GM10248 (cell line): ENCODE measurements around the gene SFXN4.

Experiments used
- CTCF ChIA-PET: fragments of 300-600 bp; sonication (Branson Sonifier 250); formaldehyde crosslinking; extraction: SDS; loops from one replicate; lab custom pipeline; 2021; ENCODE audit warnings: antibody characterized with exemption; lab: Yijun Ruan, JAX
- POLR2A ChIA-PET: fragments of 350-650 bp; sonication (Branson Sonifier 250); formaldehyde crosslinking; extraction: SDS; loops from one replicate; lab custom pipeline; 2020; ENCODE audit warnings: antibody characterized with exemption; lab: Yijun Ruan, JAX
- DNase-seq: peaks from one replicate; pipeline ENCODE4 v3.0.0; 2012; ENCODE audit errors: extremely low spot score
- TF ChIP-seq, protein P1 (sequence below): IDR thresholded peaks from 2 replicates; pipeline ENCODE4 v1.5.1; 2012; ENCODE audit warnings: mild to moderate bottlenecking, low read depth; ENCODE audit errors: extremely low read depth, missing control alignments, control extremely low read depth

SFXN4 gene

DNA sequence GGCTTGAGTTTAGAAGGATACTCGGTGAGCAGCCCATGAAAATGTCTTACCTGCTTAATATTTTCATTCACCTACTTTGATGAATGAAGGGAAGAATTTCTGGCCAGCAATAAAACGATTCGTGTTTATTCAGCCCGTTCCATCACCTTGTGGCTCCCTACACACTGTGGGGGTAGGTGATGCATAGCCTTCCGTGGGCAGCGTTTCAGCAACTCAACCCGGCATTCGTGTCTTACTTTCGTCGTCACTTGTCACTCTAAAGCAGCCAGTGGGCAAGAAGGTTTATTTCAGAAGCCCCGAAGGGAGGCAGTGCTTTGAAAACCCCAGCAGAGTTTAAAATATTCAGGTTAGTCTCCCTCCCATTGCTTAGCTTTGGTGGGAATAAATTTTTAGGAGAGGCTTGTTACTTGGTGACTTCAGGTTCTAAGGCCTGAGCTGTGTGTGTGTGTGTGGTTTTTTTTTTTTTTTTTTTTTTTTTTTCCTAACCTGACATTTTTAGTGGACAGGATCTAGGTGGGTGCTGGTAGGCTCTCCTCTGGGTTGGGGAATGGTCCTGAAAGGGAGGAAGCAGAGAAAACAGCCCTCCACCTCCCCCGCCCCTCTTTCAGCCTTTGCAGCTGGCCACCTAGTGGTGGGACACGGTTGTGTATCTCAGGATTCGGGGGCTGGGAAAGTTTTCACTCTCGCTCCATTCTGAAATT, 43.7 kb upstream of the SFXN4 start:
- ChIA-PET CTCF (interaction anchor here (0.6 to 15.5 kb wide), 36 partner anchors 10 to 641 kb away, joined by 3 to 211 read pairs (median 4); no protein-coding TSS in a partner anchor), POLR2A (interaction anchor here (0.5 to 1.2 kb wide), 3 partner anchors 55 to 760 kb away, joined by 3 to 6 read pairs (median 4); no protein-coding TSS in a partner anchor)
- TF ChIP-seq, protein P1, sequence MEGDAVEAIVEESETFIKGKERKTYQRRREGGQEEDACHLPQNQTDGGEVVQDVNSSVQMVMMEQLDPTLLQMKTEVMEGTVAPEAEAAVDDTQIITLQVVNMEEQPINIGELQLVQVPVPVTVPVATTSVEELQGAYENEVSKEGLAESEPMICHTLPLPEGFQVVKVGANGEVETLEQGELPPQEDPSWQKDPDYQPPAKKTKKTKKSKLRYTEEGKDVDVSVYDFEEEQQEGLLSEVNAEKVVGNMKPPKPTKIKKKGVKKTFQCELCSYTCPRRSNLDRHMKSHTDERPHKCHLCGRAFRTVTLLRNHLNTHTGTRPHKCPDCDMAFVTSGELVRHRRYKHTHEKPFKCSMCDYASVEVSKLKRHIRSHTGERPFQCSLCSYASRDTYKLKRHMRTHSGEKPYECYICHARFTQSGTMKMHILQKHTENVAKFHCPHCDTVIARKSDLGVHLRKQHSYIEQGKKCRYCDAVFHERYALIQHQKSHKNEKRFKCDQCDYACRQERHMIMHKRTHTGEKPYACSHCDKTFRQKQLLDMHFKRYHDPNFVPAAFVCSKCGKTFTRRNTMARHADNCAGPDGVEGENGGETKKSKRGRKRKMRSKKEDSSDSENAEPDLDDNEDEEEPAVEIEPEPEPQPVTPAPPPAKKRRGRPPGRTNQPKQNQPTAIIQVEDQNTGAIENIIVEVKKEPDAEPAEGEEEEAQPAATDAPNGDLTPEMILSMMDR: peak; percentile 85
- DNase-seq: peak; percentile 44

- DNase-seq: no peak
- ChIA-PET CTCF (interaction anchor here (0.6 to 15.5 kb wide), 23 partner anchors 10 to 640 kb away, joined by 3 to 211 read pairs (median 4); no protein-coding TSS in a partner anchor), POLR2A (interaction anchor here (1.2 kb wide), 1 partner anchor 101 kb away, joined by 6 read pairs; no protein-coding TSS in a partner anchor)
- TF ChIP-seq, protein P1: no peak
These were observed 43.0 kb upstream of the SFXN4 start for GRCh38 chr10:119208553-119208940.

GRCh38 chr10:119207713-119208552, 42.4 kb upstream of the SFXN4 start:
- DNase-seq: no peak
- ChIA-PET CTCF (interaction anchor here (0.6 to 15.5 kb wide), 49 partner anchors 8 to 395 kb away, joined by 3 to 211 read pairs (median 6); partner anchors contain the start of gene RGS10), POLR2A (interaction anchor here (1.1 to 1.2 kb wide), 2 partner anchors 102 to 310 kb away, joined by 3 to 6 read pairs; no protein-coding TSS in a partner anchor)
- TF ChIP-seq, protein P1: no peak

DNA sequence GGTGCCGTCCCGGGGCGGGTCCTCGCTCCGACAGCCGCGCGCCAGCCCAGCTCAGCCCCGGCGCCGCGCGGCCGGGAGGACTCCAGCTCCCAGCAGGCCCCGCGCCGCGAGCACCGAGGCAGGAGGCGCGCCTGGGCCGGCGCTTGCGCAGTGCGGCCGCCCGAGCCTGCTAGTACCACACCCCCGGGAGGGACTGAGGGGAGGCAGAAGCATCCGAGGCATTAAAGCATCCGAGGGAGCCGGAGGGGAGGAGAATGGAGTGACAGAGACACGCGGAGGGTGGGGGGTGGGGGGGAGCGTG, 41.8 kb upstream of the SFXN4 start, which contains the start of gene GRK5:
Gene GRK5, plus strand, starts transcription at position 206 of the 301 bp plus-strand sequence. CDS start 347 bp downstream, outside the sequence.
- ChIA-PET CTCF (interaction anchor here (0.7 to 15.5 kb wide), 51 partner anchors 9 to 411 kb away, joined by 3 to 211 read pairs (median 5); partner anchors contain the start of gene RGS10), POLR2A (interaction anchor here (0.6 to 1.1 kb wide), 8 partner anchors 8 to 310 kb away, joined by 3 to 6 read pairs (median 4); no protein-coding TSS in a partner anchor)
- peak; percentile 97 for DNase-seq
- TF ChIP-seq, protein P1: no peak

DNA sequence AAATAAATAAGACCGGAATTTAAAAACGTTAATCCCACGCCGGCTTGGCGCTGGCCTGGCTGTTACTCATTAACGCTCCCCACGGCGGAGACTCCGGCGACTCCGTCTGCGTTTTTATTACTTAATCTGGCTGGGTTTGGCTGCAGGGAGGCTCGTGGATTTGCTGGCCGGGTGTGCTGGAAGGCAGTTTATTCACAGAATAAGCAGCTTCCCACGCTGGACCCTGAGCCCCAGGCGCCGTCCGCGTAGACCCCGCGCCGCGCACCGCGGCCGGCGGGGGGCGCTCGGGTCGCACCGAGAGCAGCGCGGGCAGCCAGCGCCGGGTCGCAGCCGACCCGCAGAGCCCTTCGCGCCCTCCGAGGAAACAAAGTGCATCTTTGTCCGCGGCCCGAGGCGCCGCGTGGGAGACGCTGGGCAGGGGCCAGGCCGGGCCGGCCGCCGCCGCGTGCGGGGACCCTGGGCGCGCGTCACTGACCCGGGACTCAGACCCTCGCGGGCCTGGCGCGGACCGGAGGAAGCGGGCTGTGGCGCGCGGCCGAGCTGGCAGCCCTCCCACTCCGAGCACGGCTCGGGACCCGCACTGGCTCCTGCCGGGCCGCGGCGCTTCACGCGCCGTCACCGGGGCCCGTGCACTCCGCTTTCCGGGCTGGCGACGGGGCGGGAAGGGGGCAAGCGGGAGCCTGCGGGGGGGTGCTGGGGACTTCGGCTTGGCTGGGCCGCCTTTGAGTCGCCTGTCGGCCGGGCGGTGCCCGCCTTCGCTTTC, 41.3 kb upstream of the SFXN4 start:
- ChIA-PET CTCF (interaction anchor here (0.6 to 15.5 kb wide), 69 partner anchors 10 to 412 kb away, joined by 3 to 211 read pairs (median 4); partner anchors contain the start of gene RGS10), POLR2A (interaction anchor here (0.6 to 1.0 kb wide), 7 partner anchors 9 to 189 kb away, joined by 3 to 6 read pairs (median 4); no protein-coding TSS in a partner anchor)
- TF ChIP-seq, protein P1: peak; percentile 92
- DNase-seq: peak; percentile 85
